ENCODE measurements around the gene ITPR2. TPM values are rescaled to one million over a fixed set of nuclear protein-coding genes. Genes with fewer than 3 reads are reported as not detected.

The ITPR2 gene
- total RNA-seq, 1 donor from 2014 or later: 16.7 TPM

DNA sequence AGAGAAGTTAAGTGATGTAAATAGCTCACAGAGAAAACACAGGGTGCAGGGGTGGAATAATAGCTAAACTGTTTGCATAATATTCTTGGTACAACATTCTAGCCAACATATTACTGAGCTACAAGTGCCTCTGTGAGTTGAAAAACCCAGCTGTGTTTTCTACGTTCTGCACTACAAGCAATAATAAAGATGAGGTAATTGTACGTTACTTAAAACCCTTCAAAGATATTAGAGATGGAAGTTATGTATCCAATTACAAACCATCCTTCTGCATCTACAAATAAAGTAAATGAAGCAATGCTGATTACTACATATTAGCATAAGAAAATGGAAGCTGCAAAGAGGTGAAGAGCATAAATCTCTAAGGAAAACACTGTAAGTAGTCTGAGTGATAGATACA lies 366.3 kb downstream of the ITPR2 start:
- H3K36me3 Mint-ChIP-seq (ENCODE audit: low read depth): no peaks in the 10 kb centered on the region
- no peaks in the 10 kb centered on the region for H3K9me3 Mint-ChIP-seq
- no peak overlapping the region for H3K27ac Mint-ChIP-seq (ENCODE audit: unreplicated experiment)
- H3K4me3 Mint-ChIP-seq: no peak overlapping the region
- H3K27me3 Mint-ChIP-seq (ENCODE audit: low read depth): no peaks in the 10 kb centered on the region
- TF ChIP-seq, protein P1, sequence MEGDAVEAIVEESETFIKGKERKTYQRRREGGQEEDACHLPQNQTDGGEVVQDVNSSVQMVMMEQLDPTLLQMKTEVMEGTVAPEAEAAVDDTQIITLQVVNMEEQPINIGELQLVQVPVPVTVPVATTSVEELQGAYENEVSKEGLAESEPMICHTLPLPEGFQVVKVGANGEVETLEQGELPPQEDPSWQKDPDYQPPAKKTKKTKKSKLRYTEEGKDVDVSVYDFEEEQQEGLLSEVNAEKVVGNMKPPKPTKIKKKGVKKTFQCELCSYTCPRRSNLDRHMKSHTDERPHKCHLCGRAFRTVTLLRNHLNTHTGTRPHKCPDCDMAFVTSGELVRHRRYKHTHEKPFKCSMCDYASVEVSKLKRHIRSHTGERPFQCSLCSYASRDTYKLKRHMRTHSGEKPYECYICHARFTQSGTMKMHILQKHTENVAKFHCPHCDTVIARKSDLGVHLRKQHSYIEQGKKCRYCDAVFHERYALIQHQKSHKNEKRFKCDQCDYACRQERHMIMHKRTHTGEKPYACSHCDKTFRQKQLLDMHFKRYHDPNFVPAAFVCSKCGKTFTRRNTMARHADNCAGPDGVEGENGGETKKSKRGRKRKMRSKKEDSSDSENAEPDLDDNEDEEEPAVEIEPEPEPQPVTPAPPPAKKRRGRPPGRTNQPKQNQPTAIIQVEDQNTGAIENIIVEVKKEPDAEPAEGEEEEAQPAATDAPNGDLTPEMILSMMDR (conservative IDR thresholded peaks at IDR 0.05): no peak
- no peaks in the 10 kb centered on the region for H3K4me1 Mint-ChIP-seq
- no peak for DNase-seq (ENCODE audit: low read depth, low spot score)

DNA sequence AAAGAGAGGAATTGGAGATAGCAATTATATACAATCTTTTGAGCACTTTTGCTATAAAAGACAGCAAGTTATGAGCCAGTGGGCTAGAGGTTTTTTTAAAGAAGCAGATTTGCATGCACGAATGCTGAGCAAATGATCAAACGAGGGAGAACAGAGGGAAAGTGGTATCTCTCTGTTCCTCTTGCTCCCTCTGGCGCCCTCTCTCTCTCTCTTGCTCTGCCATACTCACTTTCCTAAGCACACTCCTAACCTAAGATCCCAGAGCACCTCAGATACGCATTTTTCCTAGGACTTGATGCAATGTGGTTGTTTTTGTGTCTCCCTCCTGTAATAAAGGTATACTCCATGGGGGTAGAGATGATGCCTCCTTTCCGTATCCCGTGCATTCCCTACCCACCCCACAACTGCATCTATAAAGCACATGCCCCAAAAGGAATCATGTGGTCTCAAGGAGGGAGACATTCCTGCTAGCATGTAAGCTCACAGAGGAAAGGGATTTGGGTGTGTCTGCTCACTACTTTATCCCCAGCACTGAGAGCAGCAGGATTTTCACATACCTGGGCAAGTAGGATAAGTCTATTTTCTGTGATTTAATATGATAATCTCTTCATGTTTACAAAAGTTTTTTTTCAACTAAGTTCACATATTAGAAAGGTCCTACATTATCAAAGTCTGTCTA lies 367.4 kb downstream of the ITPR2 start:
- no peaks in the 10 kb centered on the region for H3K27me3 Mint-ChIP-seq (ENCODE audit: low read depth)
- no peaks in the 10 kb centered on the region for H3K36me3 Mint-ChIP-seq (ENCODE audit: low read depth)
- TF ChIP-seq, protein P1 (conservative IDR thresholded peaks at IDR 0.05): no peak
- no peak overlapping the region for H3K27ac Mint-ChIP-seq (ENCODE audit: unreplicated experiment)
- DNase-seq (ENCODE audit: low read depth, low spot score): no peak
- H3K9me3 Mint-ChIP-seq: no peaks in the 10 kb centered on the region
- no peaks in the 10 kb centered on the region for H3K4me1 Mint-ChIP-seq
- H3K4me3 Mint-ChIP-seq: no peak overlapping the region

DNA sequence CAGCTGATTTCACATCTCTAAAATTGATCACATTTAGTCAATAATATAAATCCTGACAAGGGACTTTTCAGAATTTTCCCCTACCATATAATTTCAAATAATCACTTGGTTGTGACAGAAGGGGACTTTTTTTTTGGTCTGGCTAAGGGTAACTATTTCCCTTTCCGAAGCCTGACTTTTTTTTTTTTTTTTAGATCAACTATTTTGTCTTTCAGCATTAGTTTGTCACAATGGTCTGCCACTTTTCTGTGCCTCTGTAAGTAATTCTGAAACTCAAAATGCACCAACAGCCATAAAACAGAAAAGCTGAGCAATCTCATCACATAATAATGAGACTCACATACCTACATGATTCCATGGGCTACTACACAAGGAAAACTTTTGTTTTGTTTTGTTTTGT lies 371.2 kb downstream of the ITPR2 start:
- TF ChIP-seq, protein P1 (conservative IDR thresholded peaks at IDR 0.05): no peak
- no peaks in the 10 kb centered on the region for H3K9me3 Mint-ChIP-seq
- no peak for DNase-seq (ENCODE audit: low read depth, low spot score)
- no peak overlapping the region for H3K4me3 Mint-ChIP-seq
- H3K36me3 Mint-ChIP-seq (ENCODE audit: low read depth): no peaks in the 10 kb centered on the region
- H3K27ac Mint-ChIP-seq (ENCODE audit: unreplicated experiment): no peak overlapping the region
- H3K27me3 Mint-ChIP-seq (ENCODE audit: low read depth): no peaks in the 10 kb centered on the region
- no peaks in the 10 kb centered on the region for H3K4me1 Mint-ChIP-seq

DNA sequence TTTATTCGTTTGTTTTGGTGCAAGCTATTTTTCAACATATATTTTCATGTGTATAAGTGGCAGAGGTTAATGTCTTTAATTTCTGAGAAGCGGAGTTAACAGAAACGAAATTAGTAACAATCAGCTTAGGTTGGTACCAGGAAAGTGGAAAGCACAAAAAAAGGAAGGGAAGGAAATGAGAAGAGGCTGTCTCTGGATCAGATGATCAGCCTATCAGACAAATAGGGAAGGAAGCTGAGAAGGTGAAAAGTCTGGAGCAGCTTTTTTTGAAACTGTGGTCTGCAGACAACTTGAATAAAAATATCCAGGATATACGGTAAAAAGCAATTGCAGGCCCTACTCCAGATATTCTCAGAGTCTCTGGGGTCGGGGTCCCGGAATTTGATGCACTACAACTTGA lies 372.6 kb downstream of the ITPR2 start:
- no peaks in the 10 kb centered on the region for H3K27me3 Mint-ChIP-seq (ENCODE audit: low read depth)
- H3K36me3 Mint-ChIP-seq (ENCODE audit: low read depth): no peaks in the 10 kb centered on the region
- TF ChIP-seq, protein P1 (conservative IDR thresholded peaks at IDR 0.05): no peak
- H3K4me3 Mint-ChIP-seq: no peak overlapping the region
- no peak for DNase-seq (ENCODE audit: low read depth, low spot score)
- H3K4me1 Mint-ChIP-seq: no peaks in the 10 kb centered on the region
- H3K27ac Mint-ChIP-seq (ENCODE audit: unreplicated experiment): no peak overlapping the region
- no peaks in the 10 kb centered on the region for H3K9me3 Mint-ChIP-seq

DNA sequence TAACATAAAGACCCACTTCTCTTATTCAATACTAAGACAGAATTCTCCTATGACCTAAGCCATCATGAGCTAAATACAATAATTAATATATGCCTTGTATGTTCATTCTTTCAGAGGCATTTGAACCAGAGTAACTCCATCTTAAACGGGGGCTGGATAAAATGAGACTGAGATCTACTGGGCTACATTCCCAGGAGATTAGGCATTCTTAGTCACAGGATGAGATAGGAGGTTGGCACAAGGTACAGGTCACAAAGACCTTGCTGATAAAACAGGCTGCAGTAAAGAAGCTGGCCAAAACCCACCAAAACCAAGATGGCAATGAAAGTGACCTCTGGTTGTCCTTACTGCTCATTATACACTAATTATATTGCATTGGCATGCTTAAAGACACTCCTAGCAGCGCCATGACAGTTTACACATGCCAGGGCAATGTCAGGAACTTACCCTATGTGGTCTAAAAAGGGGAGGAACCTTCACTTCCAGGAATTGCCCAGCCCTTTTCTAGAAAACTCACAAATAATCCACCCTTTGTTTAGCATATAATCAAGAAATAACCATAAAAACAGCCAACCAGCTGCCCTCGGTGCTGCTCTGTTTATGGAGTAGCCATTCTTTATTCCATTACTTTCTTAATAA lies 376.9 kb downstream of the ITPR2 start:
- Mint-ChIP-seq H3K9me3 (no peaks in the 10 kb centered on the region), H3K4me3 (no peak overlapping the region), H3K27ac (ENCODE audit: unreplicated experiment) (no peak overlapping the region), H3K4me1 (no peaks in the 10 kb centered on the region), H3K36me3 (ENCODE audit: low read depth) (no peaks in the 10 kb centered on the region), H3K27me3 (ENCODE audit: low read depth) (no peaks in the 10 kb centered on the region)
- TF ChIP-seq, protein P1 (conservative IDR thresholded peaks at IDR 0.05): no peak
- DNase-seq (ENCODE audit: low read depth, low spot score): no peak
